ENCODE measurements around the gene ISY1.

Gene ISY1

GRCh38 chr3:129085165-129085715, 75.6 kb downstream of the ISY1 start:
- DNase-seq = no peak

- DNase-seq = no peak
These were observed 76.4 kb downstream of the ISY1 start for GRCh38 chr3:129084501-129084900.

GRCh38 chr3:129082026-129082425, 78.8 kb downstream of the ISY1 start:
- no peak for DNase-seq

- no peak for DNase-seq
These were observed 79.4 kb downstream of the ISY1 start for GRCh38 chr3:129081503-129081902.

- no peak for DNase-seq
These were observed 82.4 kb downstream of the ISY1 start for GRCh38 chr3:129078510-129078909.

Measured in activated CD4-positive, alpha-beta T cell treated with anti-CD3 and anti-CD28 coated beads, Interleukin-10, Interleukin-2, amounts not matched to agents 100 ng/mL and 50 ng/mL, durations not matched to agents 16 hours and 8 hours (primary cell).